Caco-2 (cell line): Measurements from ENCODE around the gene SYMPK. TPM values are rescaled to one million over a fixed set of nuclear protein-coding genes. Genes with fewer than 3 reads are reported as not detected.
A peak's percentile ranks its signal among the peaks of the same experiment; 100 is the strongest.

Source experiments
- BruUV-seq: library from RNA; stranded (reverse); fragments of 400-500 nt; replicated peaks from 2 replicates; lab custom pipeline; 2021; lab: Mats Ljungman, UMichigan
- CTCF ChIA-PET: fragments of 300-600 bp; sonication (Branson Sonifier 250); formaldehyde crosslinking; loops from one replicate; lab custom pipeline; 2022; ENCODE audit warnings: antibody characterized with exemption; lab: Charles Lee
- POLR2A ChIA-PET: fragments of 300-600 bp; sonication (Branson Sonifier 250); formaldehyde crosslinking; loops from one replicate; lab custom pipeline; 2022; ENCODE audit warnings: antibody characterized with exemption; lab: Charles Lee
- DNase-seq, 2 experiments: peaks; one replicate each; pipeline versions ENCODE4 v3.0.0 to v3.0.0-alpha.2; 2020 to 2022
- H3K27me3 ChIP-seq: replicated peaks from 2 replicates; pipeline ENCODE4 v1.6.0; 2011; ENCODE audit warnings: low read length; ENCODE audit not compliant: control insufficient read depth, insufficient read depth
- H3K36me3 ChIP-seq: 2 replicates; pipeline ENCODE4 v1.5.1; 2011; ENCODE audit warnings: low read length; ENCODE audit not compliant: control insufficient read depth, insufficient read depth
- H3K4me1 ChIP-seq: fragments of 250-450 bp; sonication (Bioruptor Pico); 2 replicates; pipeline ENCODE4 v1.5.1; 2020; ENCODE audit warnings: mild to moderate bottlenecking
- H3K4me3 ChIP-seq: 2 replicates; pipeline ENCODE4 v1.5.1; 2011; ENCODE audit warnings: low read depth, mild to moderate bottlenecking, control low read depth, low read length
- H3K9me3 ChIP-seq: fragments of 250-450 bp; sonication (Bioruptor Pico); 2 replicates; pipeline ENCODE4 v1.5.1; 2020; ENCODE audit warnings: mild to moderate bottlenecking, moderate library complexity
- H3K27ac Mint-ChIP-seq: one replicate; pipeline ENCODE4 v1.8.0; 2022; ENCODE audit warnings: mixed read lengths; ENCODE audit not compliant: unreplicated experiment
- H3K27me3 Mint-ChIP-seq: one replicate; pipeline ENCODE4 v1.8.0; 2022; ENCODE audit warnings: mixed read lengths; ENCODE audit not compliant: insufficient read depth, unreplicated experiment
- H3K36me3 Mint-ChIP-seq: one replicate; pipeline ENCODE4 v1.8.0; 2022; ENCODE audit warnings: mild to moderate bottlenecking, mixed read lengths; ENCODE audit not compliant: insufficient read depth, unreplicated experiment
- H3K4me1 Mint-ChIP-seq: one replicate; pipeline ENCODE4 v1.8.0; 2022; ENCODE audit warnings: low read depth, mixed read lengths; ENCODE audit not compliant: unreplicated experiment
- H3K4me3 Mint-ChIP-seq: one replicate; pipeline ENCODE4 v1.8.0; 2022; ENCODE audit warnings: mild to moderate bottlenecking, moderate library complexity, mixed read lengths; ENCODE audit not compliant: unreplicated experiment
- H3K9me3 Mint-ChIP-seq: one replicate; pipeline ENCODE4 v1.8.0; 2022; ENCODE audit warnings: mixed read lengths; ENCODE audit not compliant: unreplicated experiment
- intact Hi-C: fragments of 100-400 bp; cut with micrococcal nuclease; formaldehyde crosslinking; loops from one replicate; pipeline ENCODE4 v1.10.0; 2022; ENCODE audit not compliant: unreplicated experiment
- total RNA-seq: library from RNA; stranded (reverse); gene quantifications from 2 replicates; pipeline ENCODE4 v1.2.3, GENCODE V29; 2022
- TF ChIP-seq, protein P1 (sequence below), 2 experiments: fragments of 200-600 bp in 1 of 2; IDR thresholded peaks; 1 replicate in 1 of 2; 2 replicates in 1 of 2; pipeline versions ENCODE4 v1.5.1 to v1.8.0; 2011 to 2022; ENCODE audit warnings: antibody characterized with exemption in 1 of 2, control low read depth in 1 of 2, inconsistent platforms in 1 of 2, low read depth in 1 of 2, low read length in 1 of 2, mild to moderate bottlenecking in 1 of 2, moderate library complexity in 1 of 2; ENCODE audit not compliant: insufficient read depth in 1 of 2, severe bottlenecking in 1 of 2, unreplicated experiment in 1 of 2

The SYMPK gene
- total RNA-seq, 1 experiment from 2014 or later: 81.8 TPM

DNA sequence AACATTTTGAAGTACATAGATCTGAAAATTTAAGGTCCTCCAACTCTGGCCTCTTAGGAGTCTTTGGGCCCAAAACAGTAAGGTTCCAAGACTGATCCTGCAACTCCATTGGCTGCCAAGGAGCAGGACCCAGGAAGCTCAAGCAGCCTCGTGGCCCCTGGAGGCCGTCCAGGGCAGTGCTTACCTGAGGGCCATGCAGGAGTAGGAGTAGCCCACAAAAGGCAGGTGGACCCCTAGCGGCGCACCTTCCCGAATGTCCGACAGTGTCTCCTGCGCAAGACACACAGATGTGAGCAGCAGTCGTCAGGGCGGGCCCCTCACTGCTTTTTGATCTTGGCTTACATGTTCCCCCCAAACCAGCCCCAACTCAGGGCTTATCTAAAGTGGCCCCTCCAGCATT is 88.2 kb downstream of the SYMPK start:
- intact Hi-C loops: loop anchor here (5.0 kb wide), 1 partner anchor 108 kb away; no protein-coding TSS in a partner anchor
- Histone ChIP-seq H3K9me3 (no peaks in the 10 kb centered on the region), H3K4me1 (peaks cover 1% of the 10 kb centered on the region), H3K36me3 (no peaks in the 10 kb centered on the region), H3K27me3 (no peaks in the 10 kb centered on the region), H3K4me3 (no peak overlapping the region)
- TF ChIP-seq, protein P1, sequence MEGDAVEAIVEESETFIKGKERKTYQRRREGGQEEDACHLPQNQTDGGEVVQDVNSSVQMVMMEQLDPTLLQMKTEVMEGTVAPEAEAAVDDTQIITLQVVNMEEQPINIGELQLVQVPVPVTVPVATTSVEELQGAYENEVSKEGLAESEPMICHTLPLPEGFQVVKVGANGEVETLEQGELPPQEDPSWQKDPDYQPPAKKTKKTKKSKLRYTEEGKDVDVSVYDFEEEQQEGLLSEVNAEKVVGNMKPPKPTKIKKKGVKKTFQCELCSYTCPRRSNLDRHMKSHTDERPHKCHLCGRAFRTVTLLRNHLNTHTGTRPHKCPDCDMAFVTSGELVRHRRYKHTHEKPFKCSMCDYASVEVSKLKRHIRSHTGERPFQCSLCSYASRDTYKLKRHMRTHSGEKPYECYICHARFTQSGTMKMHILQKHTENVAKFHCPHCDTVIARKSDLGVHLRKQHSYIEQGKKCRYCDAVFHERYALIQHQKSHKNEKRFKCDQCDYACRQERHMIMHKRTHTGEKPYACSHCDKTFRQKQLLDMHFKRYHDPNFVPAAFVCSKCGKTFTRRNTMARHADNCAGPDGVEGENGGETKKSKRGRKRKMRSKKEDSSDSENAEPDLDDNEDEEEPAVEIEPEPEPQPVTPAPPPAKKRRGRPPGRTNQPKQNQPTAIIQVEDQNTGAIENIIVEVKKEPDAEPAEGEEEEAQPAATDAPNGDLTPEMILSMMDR (IDR thresholded peaks at IDR 0.05; ENCODE audit: insufficient read depth in 1 of 2, low read depth in 1 of 2, low read length in 1 of 2, severe bottlenecking in 1 of 2, unreplicated experiment in 1 of 2): peak; percentile 68 to 93
- DNase-seq: peak; percentile 92 to 93
- ChIA-PET POLR2A (interaction anchor here (0.6 to 1.3 kb wide), 4 partner anchors 8 to 78 kb away, joined by 3 to 6 read pairs (median 4); partner anchors contain the start of genes DMPK, DMWD and FBXO46), CTCF (interaction anchor here (0.5 to 1.7 kb wide), 15 partner anchors 8 to 128 kb away, joined by 3 to 14 read pairs (median 7); partner anchors contain the start of genes DMPK, DMWD, FBXO46 and QPCTL)
- H3K9me3 Mint-ChIP-seq: no peaks in the 10 kb centered on the region
- peak overlapping the region; percentile 36 for H3K27ac Mint-ChIP-seq
- H3K36me3 Mint-ChIP-seq: peaks cover 74% of the 10 kb centered on the region
- peaks cover 18% of the 10 kb centered on the region for H3K4me1 Mint-ChIP-seq
- BruUV-seq: no TSS peak
- no peaks in the 10 kb centered on the region for H3K27me3 Mint-ChIP-seq
- peak overlapping the region; percentile 36 for H3K4me3 Mint-ChIP-seq

DNA sequence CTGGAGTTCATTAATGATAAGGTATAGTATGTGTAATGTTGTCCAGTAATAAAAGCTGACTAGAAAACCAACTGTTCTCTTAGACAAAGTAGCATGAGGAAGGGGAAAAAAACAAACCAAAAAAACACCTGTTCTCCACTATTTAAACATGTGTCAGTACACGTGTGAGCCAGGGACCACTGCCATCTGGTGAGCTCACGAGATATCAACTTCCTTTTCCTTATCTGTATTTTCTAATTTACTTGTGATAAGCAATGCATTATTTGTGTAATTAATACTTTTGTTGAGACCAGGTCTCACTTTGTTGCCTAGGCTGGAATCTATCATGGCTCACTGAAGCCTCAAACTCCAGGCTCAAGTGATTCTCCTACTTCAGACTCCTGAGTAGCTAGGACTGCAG is 89.6 kb downstream of the SYMPK start:
- peaks cover 73% of the 10 kb centered on the region for H3K36me3 Mint-ChIP-seq
- Histone ChIP-seq H3K27me3 (no peaks in the 10 kb centered on the region), H3K4me3 (no peak overlapping the region), H3K4me1 (no peaks in the 10 kb centered on the region), H3K36me3 (no peaks in the 10 kb centered on the region), H3K9me3 (no peaks in the 10 kb centered on the region)
- no TSS peak for BruUV-seq
- H3K4me3 Mint-ChIP-seq: no peak overlapping the region
- ChIA-PET POLR2A (no interaction called here), CTCF (interaction anchor here (0.5 to 0.7 kb wide), 2 partner anchors 51 to 693 kb away, joined by 3 to 4 read pairs; no protein-coding TSS in a partner anchor)
- H3K4me1 Mint-ChIP-seq: peaks cover 7% of the 10 kb centered on the region
- H3K9me3 Mint-ChIP-seq: no peaks in the 10 kb centered on the region
- TF ChIP-seq, protein P1 (IDR thresholded peaks at IDR 0.05; ENCODE audit: insufficient read depth in 1 of 2, low read depth in 1 of 2, low read length in 1 of 2, severe bottlenecking in 1 of 2, unreplicated experiment in 1 of 2): no peak
- DNase-seq: no peak
- intact Hi-C loops: loop anchor here (5.0 kb wide), 1 partner anchor 109 kb away; no protein-coding TSS in a partner anchor
- H3K27ac Mint-ChIP-seq: no peak overlapping the region
- no peaks in the 10 kb centered on the region for H3K27me3 Mint-ChIP-seq

DNA sequence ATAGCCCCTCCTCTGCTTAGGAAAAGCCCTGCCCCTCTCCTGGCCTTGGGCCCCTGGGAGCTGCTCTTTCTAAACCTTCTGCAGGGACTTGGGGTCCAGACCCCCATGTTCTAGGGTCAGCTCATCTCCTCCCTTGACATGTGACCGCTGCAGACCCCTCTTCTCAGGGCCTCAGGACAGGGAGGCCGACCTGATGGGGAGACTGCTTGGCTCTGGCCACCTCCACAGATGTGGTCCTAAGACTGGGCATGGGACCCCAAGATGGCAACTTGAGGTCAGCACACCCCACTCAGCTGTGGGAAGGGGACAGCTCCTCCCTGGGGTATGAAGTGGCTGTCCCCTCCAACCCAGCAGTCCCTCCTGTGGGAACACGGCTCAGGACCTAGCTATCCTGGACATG is 90.0 kb downstream of the SYMPK start:
- Histone ChIP-seq H3K4me3 (no peak overlapping the region), H3K27me3 (no peaks in the 10 kb centered on the region), H3K36me3 (no peaks in the 10 kb centered on the region), H3K9me3 (no peaks in the 10 kb centered on the region), H3K4me1 (no peaks in the 10 kb centered on the region)
- Mint-ChIP-seq H3K4me3 (no peak overlapping the region), H3K27me3 (no peaks in the 10 kb centered on the region), H3K9me3 (no peaks in the 10 kb centered on the region), H3K27ac (no peak overlapping the region), H3K4me1 (peaks cover 7% of the 10 kb centered on the region), H3K36me3 (peaks cover 68% of the 10 kb centered on the region)
- ChIA-PET POLR2A (no interaction called here), CTCF (interaction anchor here (0.5 kb wide), 1 partner anchor 693 kb away, joined by 3 read pairs; no protein-coding TSS in a partner anchor)
- BruUV-seq: no TSS peak
- no peak for DNase-seq
- TF ChIP-seq, protein P1 (IDR thresholded peaks at IDR 0.05; ENCODE audit: insufficient read depth in 1 of 2, low read depth in 1 of 2, low read length in 1 of 2, severe bottlenecking in 1 of 2, unreplicated experiment in 1 of 2): no peak
- intact Hi-C loops: loop anchor here (5.0 kb wide), 1 partner anchor 109 kb away; no protein-coding TSS in a partner anchor
